ENCODE results near the gene MRPS34.

MRPS34 gene

DNA sequence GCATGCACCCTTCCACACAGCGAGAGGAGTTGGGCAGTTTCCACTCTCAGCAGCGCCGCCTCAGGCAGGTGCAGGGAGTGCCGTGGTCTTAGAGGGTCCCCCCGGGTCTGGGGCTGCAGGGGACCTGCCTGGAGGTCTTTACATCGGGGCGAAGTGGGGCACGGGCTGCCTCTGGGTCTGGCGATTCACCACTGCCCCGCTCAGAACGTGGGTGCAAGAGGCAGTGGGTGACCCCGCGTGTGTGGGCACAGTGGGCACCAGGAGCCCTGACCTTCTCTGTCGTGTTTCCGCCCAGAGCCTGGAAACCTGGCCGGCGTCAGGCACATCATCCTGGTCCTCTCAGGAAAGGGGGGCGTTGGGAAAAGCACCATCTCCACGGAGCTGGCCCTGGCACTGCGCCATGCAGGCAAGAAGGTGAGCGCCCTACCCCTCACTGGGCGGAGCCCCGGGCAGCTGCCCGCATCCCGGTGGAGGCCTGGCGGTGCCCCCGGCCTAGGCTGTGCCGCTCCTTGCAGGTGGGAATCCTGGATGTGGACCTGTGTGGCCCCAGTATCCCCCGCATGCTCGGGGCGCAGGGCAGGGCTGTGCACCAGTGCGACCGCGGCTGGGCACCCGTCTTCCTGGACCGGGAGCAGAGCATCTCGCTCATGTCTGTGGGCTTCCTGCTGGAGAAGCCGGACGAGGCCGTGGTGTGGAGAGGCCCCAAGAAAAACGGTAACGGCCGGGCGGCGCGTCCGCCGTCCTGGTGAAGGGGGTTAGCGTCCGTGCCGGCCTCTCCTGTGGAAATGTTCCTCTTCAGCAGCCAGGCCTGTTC lies 13.5 kb upstream of the MRPS34 start:
- Histone ChIP-seq H3K9ac (no peak overlapping the region), H3K27me3 (ENCODE audit: control insufficient read depth, insufficient read depth, low read length) (no peaks in the 10 kb centered on the region), H2AFZ (no peak overlapping the region), H3K4me3 (ENCODE audit: low read depth, low read length) (no peak overlapping the region), H3K27ac (no peak overlapping the region), H3K79me2 (peaks cover 29% of the 10 kb centered on the region), H3K36me3 (ENCODE audit: control insufficient read depth, insufficient read depth, low read length) (no peaks in the 10 kb centered on the region), H3K4me1 (no peaks in the 10 kb centered on the region), H3K4me2 (ENCODE audit: low read length) (no peak overlapping the region), H3K9me3 (ENCODE audit: control insufficient read depth, low read length) (no peaks in the 10 kb centered on the region)
- TF ChIP-seq, protein P1, sequence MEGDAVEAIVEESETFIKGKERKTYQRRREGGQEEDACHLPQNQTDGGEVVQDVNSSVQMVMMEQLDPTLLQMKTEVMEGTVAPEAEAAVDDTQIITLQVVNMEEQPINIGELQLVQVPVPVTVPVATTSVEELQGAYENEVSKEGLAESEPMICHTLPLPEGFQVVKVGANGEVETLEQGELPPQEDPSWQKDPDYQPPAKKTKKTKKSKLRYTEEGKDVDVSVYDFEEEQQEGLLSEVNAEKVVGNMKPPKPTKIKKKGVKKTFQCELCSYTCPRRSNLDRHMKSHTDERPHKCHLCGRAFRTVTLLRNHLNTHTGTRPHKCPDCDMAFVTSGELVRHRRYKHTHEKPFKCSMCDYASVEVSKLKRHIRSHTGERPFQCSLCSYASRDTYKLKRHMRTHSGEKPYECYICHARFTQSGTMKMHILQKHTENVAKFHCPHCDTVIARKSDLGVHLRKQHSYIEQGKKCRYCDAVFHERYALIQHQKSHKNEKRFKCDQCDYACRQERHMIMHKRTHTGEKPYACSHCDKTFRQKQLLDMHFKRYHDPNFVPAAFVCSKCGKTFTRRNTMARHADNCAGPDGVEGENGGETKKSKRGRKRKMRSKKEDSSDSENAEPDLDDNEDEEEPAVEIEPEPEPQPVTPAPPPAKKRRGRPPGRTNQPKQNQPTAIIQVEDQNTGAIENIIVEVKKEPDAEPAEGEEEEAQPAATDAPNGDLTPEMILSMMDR (IDR thresholded peaks at IDR 0.05) = no peak

DNA sequence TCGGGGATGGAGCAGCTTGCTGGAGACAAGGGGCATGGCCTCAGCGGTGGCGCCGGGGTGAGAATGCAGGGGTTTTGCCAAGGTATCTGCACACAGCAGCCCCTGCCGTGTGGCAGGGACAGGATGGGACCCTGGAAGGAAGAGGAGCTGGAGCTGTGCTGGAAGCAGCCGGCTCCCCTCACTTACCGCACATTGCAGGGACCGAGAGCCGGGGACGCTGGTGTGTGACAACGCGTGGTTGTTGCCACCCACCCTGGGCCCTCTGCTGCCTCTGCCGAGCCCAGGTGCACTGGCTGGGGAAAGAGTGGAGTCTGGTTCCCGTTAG lies 12.9 kb upstream of the MRPS34 start:
- Histone ChIP-seq H3K4me1 (peaks cover 4% of the 10 kb centered on the region), H3K27me3 (ENCODE audit: control insufficient read depth, insufficient read depth, low read length) (no peaks in the 10 kb centered on the region), H3K9ac (no peak overlapping the region), H2AFZ (no peak overlapping the region), H3K36me3 (ENCODE audit: control insufficient read depth, insufficient read depth, low read length) (no peaks in the 10 kb centered on the region), H3K9me3 (ENCODE audit: control insufficient read depth, low read length) (no peaks in the 10 kb centered on the region), H3K79me2 (peaks cover 32% of the 10 kb centered on the region), H3K27ac (no peak overlapping the region), H3K4me3 (ENCODE audit: low read depth, low read length) (no peak overlapping the region), H3K4me2 (ENCODE audit: low read length) (no peak overlapping the region)
- TF ChIP-seq, protein P1 (IDR thresholded peaks at IDR 0.05) = no peak

DNA sequence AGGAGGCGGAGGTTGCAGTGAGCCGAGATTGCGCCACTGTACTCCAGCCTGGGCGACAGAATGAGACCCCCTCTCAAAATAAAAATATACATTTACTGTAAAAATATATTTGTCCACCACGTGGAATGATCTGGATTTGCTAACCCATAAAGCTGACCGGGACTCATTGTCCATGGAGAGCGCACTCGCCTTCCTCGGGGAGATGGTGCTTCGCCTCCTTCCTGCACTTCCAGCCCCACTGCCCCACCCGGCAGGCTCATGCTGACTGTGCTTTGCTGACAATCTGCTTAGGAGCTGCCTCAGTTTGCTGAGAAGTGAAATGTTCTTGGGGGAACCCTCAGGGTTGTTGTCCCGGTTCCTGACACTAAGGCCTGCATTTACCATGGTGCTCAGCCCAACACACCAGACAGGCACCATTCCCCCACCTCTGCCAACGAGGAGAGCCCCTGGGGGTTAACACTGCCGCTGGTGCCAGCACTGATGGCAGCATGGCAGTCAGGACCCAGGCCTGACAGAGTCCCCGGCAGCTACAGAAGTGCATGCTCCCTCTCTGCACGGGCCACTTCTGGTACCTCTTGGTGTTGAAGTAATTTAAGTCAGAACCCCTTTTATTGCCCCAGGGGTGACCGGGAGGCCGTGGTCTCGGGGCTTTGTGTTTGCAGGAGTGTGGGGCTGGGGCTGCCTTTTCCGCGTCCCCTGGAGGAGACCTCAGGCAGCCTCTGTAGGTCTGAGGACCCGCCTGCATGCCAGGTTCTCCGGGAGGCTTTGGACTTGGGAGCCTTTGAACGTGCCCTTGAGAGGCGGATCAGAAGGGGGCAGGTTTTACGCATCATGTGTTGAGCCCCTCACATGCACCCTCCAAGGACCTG lies 12.3 kb upstream of the MRPS34 start:
- Histone ChIP-seq H3K27ac (no peak overlapping the region), H3K4me3 (ENCODE audit: low read depth, low read length) (no peak overlapping the region), H3K27me3 (ENCODE audit: control insufficient read depth, insufficient read depth, low read length) (no peaks in the 10 kb centered on the region), H3K4me2 (ENCODE audit: low read length) (no peak overlapping the region), H2AFZ (no peak overlapping the region), H3K9me3 (ENCODE audit: control insufficient read depth, low read length) (no peaks in the 10 kb centered on the region), H3K4me1 (peaks cover 4% of the 10 kb centered on the region), H3K79me2 (peaks cover 32% of the 10 kb centered on the region), H3K9ac (no peak overlapping the region), H3K36me3 (ENCODE audit: control insufficient read depth, insufficient read depth, low read length) (no peaks in the 10 kb centered on the region)
- TF ChIP-seq, protein P1 (IDR thresholded peaks at IDR 0.05) = no peak

DNA sequence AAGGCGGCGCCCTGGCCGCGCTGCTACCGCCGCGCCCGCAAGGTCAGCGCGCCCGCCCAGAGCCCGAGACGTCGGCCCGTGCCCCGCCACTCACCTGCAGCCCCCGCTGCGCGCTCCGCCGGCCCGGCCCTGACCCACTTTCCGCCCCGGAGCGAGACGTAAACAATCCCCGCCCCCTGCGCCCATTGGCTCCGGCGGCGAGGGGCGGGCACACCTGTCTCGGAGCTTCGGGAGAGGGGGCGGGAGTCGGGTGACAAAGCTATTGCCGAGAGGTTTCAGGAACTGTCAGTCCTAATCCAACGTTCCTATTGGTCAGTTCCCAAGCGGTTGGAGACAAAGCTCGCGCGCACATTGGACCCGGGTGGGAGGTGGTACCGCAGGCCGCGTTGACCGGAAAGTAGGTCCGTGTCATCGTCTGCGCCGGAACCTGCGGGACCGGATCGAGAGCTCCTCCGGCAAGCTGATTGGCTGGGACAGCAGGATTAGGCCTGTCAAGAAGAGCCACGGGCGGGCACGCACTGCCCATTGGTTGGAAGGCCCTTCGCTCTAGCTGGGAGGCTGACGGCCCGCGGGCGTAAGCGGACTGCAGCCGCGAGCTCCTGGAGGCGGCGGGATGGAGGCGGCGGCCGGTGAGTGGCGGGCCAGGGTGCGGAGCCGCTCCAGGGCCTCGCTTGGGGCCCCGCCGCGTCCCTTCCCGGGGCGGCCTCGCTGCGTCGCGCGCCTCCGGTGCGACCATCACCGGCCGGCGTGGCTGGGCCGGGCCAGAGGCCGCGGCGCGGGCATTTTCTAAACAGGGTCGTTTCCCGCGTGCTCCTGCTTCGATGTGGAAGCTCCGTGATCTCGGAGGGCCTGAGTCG lies 9.7 kb upstream of the MRPS34 start, which contains the start of the genes NUBP2 and SPSB3:
TSS of gene NUBP2 (plus strand) at position 553 of the 857 bp plus-strand sequence. CDS start at position 614, 61 bp downstream.
TSS of gene SPSB3 (minus strand) at position 164 of the 857 bp plus-strand sequence. CDS start 1,088 bp downstream, outside the sequence.
- Histone ChIP-seq H3K4me3 (ENCODE audit: low read depth, low read length) (peak within 1 kb of the TSS; percentile 82), H3K27ac (peak within 1 kb of the TSS; percentile 47), H3K9ac (peak within 1 kb of the TSS; percentile 41), H3K9me3 (ENCODE audit: control insufficient read depth, low read length) (no peaks in the 10 kb centered on the region), H3K36me3 (ENCODE audit: control insufficient read depth, insufficient read depth, low read length) (no peaks in the 10 kb centered on the region), H3K4me1 (peaks cover 4% of the 10 kb centered on the region), H2AFZ (peak within 1 kb of the TSS; percentile 81), H3K79me2 (peaks cover 32% of the 10 kb centered on the region), H3K4me2 (ENCODE audit: low read length) (peak within 1 kb of the TSS; percentile 90), H3K27me3 (ENCODE audit: control insufficient read depth, insufficient read depth, low read length) (no peaks in the 10 kb centered on the region)
- TF ChIP-seq, protein P1 (IDR thresholded peaks at IDR 0.05) = no peak
